T-helper 1 cell (primary cell): ENCODE data around the gene SLC43A1.

Experiments used
- DNase-seq, 5 donors: peaks; one replicate each; pipeline ENCODE4 v3.0.0-alpha.2; 2012 to 2020

SLC43A1 gene

DNA sequence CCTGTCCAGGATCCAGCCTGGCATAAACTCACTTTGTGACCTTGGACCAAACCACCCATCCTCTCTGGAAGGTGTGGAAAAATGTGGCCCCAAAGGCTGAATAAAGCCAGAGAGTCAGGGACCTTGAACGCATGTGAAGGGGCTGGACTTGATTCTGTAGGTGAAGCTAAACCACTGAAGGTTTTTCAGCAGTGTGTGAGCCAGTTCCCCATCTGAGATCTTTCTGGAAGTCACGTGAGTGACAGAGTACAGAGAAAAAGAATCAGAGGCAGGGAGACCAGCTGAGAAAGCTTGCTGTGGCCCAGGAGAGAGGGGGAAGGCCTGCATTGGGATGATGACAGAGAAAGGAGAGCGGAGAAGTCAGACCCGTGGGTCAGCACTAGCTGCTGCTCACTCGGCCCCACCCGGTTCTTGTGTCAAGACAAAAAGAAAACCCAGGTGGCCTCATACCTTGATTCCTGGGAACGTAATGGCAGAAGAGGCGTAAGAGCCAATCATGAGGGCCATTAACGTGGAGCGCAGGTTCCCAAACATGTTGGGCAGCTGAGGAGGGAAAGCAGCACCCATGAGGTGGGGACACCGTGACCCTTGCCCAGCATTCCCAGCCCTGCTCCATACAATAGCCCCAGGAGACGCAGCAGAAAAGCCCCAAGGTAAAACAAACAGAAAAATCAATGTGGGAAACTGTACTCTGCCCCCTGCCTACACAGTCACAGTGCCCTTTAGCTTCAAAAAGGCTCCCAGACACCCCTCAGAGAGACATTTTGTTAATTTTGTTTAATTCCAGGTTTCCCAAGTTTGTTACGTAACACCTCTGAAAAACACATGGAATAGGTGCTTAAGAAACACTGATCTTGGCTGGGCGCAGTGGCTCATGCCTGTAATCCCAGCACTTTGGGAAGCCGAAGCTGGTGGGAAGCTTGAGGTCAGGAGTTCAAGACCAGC is 17.9 kb downstream of the SLC43A1 start:
- DNase-seq = no peak

DNA sequence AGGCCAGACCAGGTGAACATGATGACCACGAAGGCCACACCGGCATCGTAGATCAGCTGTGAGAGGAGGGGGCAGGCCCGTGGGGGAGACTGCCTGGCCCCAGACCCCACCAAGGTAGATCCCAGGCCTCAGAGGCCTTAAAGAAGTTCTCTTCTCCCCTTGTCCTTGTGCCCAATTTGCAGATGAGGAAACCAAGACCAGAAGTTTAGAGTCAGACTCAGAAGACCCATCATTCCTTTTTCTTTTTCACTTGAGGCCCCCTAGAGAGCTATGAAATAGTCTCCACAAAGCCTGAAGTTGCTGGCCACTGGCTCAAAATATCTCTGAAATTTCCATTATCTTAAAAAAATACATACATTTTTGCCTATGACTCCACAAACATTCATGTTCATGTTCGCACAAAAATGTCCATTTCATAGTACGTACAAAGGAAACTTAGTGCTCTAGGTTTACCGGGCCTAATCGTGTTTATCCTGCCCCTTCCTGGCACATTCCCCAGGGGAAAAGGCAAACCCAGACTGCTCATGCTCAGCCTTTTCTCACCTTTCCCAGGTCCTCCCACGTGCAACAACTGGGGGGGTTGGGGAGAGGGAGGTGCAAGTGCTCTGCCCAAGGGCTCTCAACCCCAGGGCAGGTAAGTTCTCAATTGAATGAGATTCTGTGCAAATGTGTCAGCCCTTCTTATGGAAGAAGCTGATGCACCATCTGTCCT is 19.2 kb downstream of the SLC43A1 start:
- no peak for DNase-seq

DNA sequence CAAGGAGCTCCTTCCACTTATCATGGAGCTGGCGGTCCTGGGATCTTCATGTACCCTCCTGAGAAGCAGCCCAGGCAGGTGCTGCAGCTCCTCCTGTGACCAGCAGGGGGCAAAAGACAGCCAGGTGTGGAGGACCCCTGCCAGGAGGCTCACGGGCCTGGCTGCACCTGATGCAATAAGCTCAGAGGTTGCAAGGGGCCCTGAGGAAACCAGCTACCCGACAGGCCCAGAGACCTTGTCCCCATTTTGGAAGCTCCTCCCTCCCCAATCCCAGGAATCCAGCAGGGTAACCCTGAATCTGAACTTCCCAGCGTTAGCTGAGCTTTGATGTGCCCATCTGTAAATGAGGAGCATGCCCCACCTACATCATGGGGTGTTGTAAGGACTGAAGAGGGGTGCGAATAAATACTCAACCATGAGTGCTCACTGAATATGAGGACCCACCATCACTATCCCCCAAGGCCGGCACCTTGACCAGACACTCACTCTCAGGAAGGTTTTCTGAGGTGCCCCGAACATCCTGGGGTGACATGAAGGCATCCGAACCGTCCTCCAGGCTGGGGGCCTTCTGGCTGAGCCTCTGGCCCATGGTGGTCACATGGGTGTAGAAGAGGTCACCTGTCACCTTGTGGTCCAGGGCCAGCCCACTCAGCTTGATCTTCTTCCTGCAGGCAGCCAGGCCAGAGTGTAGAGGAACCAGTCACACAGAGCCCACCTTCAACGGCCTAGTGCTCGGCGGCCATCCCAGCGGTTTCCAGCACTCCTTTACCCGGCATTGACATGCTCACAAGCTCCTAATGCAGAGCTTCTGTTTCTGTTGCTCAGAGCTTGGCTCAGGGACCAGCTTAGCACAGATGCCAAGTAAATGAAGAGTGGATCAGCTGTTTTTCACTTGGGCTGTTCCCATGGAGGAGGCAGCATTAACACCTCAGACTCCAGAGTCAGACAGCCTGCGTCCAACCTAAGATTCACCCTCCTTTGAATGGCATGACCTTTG is 21.7 kb downstream of the SLC43A1 start:
- DNase-seq = peak; percentile 40 to 84 (median 59)

DNA sequence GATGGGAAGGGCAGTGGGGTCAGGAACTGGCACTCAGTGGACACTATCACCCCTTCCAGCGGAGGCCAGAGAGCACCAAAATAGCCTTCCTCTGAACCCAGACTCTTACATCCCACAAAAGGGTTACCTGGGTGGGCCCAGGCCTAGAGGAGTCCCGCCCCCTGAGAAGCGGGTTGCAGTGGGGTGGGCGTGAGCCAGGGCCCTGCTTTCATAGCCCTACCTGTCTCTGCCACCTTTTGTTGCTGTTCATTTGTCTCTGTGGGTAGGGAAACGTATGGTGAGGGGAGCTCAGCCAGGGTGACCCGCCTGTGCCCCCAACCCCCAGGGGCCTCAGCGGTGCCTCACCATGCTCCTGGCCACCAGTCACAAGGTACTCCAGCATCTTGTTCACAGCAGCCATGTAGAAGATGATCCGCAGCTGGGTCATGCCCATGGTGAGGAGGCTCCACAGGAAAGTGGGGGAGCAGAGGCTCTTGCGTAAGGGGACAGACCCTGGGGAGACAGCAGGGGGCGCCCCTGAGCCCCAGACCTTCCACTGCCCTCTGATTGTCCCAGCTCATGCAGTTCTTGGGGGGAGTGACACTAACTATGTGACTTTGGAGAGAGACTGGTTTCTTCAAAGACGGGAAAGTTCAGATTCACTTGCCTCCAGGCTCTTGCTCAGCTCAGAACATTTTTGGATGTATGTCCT is 24.0 kb downstream of the SLC43A1 start:
- peak in 1 of 5 donors; percentile 59 for DNase-seq

DNA sequence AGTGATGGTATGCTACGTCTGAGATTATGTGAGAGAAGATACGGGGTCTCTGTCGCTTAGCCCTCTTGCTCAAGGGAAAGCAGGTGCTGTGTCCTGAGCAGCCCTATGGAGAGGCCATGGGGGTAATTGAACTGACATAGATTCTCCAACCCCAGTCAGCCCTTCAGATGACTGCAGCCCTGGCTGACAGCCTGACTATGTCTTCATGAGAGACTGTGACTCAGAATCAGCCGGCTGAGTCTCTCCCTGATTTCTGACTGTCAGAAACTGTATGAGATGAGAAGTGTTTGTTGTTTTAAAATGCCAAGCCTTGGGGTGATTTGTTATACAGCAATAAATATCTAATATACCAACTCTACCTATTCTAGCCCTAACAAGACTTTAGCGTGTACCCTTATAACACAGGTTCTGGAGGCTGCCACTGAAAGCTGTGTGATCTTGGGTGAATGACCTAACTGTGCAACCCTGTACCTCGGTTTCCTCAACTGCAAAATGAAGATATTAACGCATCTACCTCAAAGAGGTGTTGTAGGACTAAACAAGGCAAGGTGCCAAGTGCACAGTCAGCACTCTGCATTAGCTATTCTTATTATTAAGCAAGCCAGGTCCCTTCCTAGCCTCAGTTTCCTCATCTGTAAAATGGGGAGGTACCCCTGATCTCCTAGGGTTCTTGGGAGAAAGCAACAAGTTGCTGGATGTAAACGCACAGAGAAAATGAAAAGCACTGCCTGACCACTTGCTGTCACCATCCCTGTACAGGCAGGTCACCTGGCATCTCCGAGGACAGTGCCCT is 24.9 kb downstream of the SLC43A1 start:
- DNase-seq = no peak

DNA sequence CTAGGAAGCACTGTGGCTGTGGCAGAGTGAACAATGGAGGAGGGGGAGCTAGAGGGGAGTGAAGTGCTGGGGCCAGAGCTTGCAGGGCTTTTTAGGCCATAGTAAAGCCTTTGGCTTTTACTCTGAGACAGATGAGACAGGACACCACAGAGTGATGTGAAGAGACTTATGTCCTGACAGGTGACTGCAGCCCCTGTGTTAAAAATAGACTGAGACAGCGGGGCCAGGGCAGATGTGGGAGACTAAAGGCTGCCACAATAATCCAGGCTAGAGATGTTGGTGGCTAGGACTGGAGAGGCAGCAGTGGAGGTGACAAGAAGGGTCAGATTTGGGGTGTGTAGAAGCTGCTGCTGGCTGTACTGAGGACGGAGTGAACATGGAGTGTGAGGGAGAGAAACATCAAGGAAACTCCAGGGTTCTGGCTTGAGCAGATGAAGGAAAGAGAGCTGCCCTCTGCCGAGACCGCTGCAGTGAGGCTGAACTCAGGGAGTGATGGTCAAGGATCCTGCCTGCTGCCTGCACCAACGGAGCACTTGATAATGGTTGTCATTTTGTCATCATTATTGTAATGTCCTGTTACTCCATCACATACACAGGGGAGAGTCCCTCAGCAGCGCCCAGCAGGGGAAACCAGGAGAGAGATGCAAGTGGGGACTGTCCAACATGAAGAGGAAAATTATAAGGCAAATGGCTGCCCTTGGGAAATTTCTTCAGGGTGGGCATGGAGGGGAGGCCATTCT is 27.4 kb downstream of the SLC43A1 start:
- DNase-seq = no peak

DNA sequence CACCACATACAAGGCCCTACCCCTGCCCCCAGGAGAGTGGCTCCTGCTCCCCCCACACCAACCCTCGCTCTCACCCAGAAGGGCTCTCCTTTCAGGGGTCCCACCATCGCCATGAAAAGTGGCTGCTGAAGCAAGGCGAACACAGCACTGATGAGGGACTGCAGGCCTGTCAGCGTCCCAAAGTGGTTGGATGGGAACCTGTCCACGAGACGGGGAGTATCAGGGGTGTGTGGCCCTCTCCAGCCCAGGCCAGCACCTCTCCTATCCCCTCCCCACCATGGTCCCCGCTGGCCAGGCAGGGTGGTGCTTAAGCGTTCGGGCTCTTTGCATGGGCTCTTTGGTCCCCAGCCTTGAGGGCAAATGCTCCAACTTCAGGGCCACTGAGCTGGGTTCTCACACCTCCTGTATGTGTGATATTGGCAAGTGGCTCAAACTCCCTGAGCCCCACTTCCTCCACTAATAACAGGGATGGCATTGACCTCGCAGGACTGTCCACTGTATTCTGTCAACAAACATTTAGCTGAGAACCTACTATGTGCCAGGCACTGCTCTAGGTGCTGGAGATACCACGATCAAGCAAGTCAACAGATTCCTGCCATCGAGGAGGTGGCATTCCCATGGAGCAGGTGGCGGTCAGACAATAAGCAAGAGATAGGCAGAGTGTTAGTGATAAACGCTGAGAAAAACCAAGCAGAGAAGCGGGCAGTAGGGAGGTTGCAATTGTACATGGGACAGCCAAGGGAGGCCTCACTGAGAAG is 28.3 kb downstream of the SLC43A1 start:
- DNase-seq = no peak

DNA sequence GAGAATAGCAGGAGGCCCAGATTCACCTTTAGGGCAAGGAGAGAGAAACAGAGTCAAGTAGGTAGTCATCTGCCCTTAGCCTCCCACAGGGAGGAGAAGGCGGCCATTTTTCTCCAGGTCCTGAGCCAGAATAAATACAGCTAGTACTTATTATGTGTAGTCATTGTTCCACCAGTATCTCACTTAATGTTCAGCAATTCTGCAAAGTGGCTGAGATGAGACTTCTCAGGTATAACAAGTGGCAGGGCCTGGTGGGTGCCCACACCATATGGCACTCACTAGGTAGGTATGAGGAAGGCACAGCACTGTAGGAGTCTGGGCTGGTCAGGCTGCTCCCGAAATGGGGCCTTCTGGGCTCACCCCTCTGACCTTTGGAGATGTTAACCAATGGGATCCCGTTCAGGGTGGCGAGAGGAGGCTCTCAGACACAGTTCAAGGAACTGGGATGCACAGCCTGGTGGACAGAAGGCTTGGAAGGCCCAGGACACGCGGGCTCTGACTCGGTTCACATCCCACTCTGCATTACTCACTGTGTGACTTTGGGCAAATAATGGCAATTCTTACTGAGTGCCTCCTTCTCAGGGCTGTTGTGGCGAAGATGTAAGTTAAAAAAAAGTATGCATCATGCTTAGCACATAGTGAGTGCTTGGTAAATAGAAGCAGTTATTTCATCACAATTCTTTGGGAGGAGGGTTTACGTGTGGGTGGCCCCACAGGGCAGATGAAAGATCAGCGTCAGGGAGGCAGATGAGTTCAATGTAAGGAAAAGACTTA is 30.1 kb downstream of the SLC43A1 start:
- no peak for DNase-seq

DNA sequence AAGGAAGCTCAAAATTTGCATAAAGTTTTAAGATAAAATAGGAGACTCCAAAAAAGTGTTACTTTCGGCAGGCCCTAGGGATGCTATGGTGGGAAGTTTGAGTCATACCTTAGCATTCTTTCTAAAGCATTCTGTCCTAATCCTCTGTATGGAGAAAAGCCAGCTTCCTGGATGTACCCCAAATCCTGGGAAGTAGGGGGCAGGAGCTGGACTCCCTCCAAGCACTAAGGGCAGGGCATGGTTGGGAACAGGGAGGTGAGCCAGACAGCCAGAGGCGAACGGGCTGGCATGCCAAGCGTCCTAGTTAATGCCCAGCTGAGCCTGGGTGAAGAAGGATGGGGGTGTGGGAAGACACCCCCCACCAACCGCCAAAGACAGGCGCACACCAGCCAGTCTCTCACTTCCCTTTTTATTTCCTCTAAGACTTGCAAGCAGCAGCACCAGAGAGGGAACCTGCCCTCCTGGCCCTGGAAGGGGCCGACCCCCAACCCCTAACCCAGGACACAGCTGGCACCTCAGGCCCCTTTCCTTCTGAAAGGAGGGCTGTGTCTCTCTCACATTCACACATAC is 31.3 kb downstream of the SLC43A1 start:
- no peak for DNase-seq

DNA sequence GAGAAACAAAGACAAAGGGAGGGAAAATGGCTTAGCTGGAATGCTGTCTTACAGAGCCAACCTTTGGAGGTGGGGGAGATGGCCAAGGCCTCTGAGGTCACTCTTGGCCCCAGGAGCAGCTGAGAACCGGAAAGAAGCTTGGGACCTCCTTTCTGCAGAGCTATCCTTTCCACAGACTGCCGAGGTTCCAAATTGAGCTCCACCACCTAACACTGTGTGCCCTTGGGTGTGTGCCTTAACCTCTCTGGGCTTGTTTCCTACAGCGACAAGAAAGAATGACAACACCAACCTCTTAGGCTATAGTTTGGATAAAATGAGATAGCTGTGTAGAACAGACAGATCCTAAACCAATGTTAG is 32.0 kb downstream of the SLC43A1 start:
- no peak for DNase-seq

DNA sequence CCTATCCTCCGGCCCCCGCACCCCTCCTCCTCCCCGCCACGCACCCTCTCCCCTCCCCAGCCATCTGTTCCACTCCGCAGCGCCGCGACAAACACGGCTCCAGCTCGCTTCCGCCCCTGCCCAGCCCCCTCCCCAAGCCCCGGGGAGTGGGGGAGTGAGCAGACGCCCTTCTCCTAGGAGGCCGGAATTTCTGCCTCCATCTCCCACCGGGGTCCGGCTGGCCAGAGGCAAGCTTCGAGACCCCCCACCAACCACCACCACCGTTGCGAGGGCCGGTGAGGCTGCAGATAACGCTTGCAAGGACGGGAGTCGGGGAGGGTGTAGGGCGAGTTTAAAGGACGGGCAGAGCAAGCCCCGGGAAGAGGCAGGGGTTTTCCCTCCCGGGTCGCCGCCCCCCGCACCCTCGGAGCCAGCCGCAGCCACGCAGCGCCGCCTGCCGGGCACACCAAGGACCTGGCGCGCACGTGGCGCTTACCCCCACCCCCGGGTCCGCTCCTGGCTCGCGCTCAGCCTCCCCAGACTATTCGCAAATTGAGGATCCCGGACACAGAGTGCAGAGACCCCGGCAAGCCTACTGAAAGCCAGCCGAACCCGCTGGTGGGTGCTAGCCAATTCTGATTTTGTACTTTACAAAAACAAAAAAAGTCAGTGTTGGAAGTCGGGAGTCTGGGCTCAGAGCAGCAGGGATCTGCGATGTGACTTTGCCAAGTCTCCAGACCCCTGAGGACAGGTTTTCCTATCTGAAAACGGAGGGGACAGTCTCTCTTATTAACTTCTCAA is 32.5 kb downstream of the SLC43A1 start:
- peak in 4 of 5 donors; percentile 36 to 55 (median 40) for DNase-seq

DNA sequence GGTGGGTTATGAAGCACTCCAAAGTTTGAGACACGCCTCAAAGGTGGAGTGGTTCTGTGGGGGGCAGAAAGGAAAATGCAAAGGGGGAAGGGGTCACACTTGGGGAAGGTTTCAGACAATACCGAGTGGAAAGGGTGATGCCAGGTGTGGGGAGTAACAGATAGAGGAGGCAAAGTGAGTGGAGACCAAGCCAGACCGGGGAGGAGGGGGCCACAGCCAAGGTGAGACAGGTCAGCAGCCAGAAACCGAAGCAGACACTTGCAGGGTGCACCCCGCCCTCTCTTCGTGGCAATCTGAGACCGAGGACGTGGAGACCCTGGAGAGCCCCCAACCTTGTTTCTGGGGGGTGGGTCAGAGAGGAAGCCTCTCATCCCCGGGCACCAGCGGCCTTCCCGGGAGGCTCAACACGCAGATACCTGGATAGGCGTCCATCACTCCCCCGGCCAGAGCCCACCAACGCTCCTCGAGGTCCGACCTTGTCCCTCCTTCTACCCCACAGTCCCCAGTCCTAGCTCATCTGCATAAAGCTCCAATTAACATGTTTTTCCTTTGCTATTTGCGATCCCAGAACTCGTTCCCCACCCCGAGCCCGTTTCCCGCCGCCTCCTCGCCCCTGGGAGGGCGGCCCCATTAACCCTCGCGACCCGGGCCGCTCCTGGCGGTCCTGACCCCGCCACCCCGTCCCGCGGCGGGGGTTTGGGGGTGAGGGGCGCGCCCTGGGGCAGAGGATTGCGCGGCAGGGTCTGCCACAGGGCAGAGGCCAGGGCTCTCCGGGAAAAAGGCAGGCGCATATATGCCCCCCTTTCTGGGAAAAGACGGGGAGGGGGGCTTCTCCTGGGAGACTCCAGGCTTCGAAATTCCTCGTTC is 33.4 kb downstream of the SLC43A1 start:
- no peak for DNase-seq

DNA sequence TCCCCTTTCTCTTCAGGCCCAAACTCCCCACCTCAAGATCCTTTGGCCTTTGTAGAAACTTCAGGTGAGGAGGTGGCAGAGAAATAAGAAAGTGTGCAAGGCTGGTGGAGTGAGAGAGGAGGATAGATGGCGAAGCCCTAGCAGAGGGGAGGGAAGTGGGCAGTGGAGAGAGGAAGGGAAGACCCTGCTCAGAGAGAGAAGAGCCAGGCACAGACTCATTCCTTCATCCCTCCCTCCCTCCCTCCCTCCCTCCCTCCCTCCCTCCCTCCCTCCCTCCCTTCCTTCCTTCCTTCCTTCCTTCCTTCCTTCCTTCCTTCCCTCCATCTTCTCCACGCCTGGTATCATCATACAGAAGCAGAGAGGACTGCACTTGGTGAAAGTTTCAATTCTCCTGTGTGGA is 34.2 kb downstream of the SLC43A1 start:
- DNase-seq = no peak

DNA sequence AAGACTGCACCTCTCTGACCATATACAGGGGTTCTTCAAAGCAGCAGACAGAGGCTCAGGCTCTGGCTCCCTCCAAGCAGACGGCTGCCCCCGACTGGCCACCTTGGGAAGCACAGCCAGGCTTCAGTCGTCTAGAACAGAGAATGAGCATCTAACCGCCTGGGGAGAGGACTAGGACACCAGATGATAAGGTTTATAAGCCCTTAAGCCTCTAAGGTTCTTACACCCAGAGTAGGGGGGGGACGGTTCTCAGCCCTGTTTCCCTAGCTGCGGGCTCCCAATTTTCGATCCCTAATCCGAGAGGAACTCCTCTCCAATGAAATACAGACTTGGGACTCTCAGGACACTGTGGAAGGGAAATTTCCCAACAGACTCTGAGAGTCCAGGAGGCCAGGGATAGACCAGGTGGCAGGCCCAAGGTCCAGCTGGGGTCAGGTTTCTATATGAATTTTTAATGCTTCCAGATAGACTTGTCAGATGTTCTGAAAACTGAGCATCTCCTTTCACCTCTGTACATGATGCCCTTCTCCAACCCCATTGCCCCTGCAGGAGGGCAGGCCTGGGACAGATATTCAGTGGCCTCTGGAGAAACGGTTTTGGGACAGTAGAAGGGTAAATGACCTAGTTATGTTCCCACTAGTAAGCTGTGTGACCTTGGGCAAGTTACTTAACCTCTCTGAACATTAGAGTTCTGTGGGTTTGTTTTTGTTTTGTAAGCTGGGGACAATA is 34.9 kb downstream of the SLC43A1 start:
- peak in 3 of 5 donors; percentile 33 to 60 (median 42) for DNase-seq

DNA sequence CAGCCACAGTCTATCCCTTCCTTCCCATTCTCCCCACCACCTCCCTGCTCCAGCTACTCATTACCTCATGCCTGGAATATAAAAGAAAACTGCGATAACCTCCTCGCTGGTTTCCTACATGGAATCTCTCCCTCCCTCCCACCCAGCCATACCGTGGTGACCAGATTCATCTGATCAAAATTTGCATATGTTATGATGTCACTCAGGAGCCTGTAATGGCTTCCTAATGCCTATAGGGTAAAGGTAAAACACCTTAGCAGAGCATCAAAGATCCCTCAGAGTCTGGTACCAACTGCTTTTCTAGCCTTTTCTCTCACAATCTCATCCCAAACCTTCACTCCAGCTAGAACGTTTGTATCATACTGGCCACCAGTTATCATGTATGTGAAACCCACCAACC is 35.6 kb downstream of the SLC43A1 start:
- no peak for DNase-seq
